Effector memory CD4-positive, alpha-beta T cell (primary cell): ENCODE results near the gene ARHGAP19.
"Not testable (repeated sequence)": the region's sequence is repeated elsewhere in the genome, so short reads cannot be mapped to it uniquely, and the experiment has no call there.

Experiments
- DNase-seq, 3 donors: peaks; one replicate each; pipeline ENCODE4 v3.0.0-alpha.2; 2020
- H3K27ac ChIP-seq: 2 replicates; pipeline ENCODE4 v1.7.0; 2013; ENCODE audit warnings: mild to moderate bottlenecking, low read length, moderate library complexity; ENCODE audit not compliant: insufficient read depth, poor library complexity, severe bottlenecking
- H3K27me3 ChIP-seq: replicated peaks from 2 replicates; pipeline ENCODE4 v1.7.0; 2013; ENCODE audit warnings: mild to moderate bottlenecking, low read length; ENCODE audit not compliant: insufficient read depth, control insufficient read depth, poor library complexity, severe bottlenecking
- H3K36me3 ChIP-seq: 2 replicates; pipeline ENCODE4 v1.7.0; 2013; ENCODE audit warnings: mild to moderate bottlenecking, low read length, moderate library complexity; ENCODE audit not compliant: control insufficient read depth, insufficient read depth
- H3K4me1 ChIP-seq: 2 replicates; pipeline ENCODE4 v1.7.0; 2013; ENCODE audit warnings: low read length, mild to moderate bottlenecking; ENCODE audit not compliant: control insufficient read depth, insufficient read depth, poor library complexity, severe bottlenecking
- H3K4me3 ChIP-seq: 2 replicates; pipeline ENCODE4 v1.7.0; 2013; ENCODE audit warnings: low read length, low read depth, mild to moderate bottlenecking; ENCODE audit not compliant: insufficient read depth, poor library complexity, severe bottlenecking
- H3K9me3 ChIP-seq: 2 replicates; pipeline ENCODE4 v1.7.0; 2013; ENCODE audit warnings: mild to moderate bottlenecking, low read length, moderate library complexity; ENCODE audit not compliant: control insufficient read depth

The ARHGAP19 gene

GRCh38 chr10:97290076-97290475 is 2.4 kb downstream of the ARHGAP19 start:
- DNase-seq, H3K27ac ChIP-seq, H3K4me1 ChIP-seq, H3K4me3 ChIP-seq, H3K27me3 ChIP-seq, H3K36me3 ChIP-seq, H3K9me3 ChIP-seq: not testable (repeated sequence)

GRCh38 chr10:97280783-97281182 is 11.7 kb downstream of the ARHGAP19 start:
- Histone ChIP-seq H3K4me1 (peaks cover 3% of the 10 kb centered on the region), H3K4me3 (no peak overlapping the region), H3K27me3 (no peaks in the 10 kb centered on the region), H3K36me3 (no peaks in the 10 kb centered on the region), H3K9me3 (no peaks in the 10 kb centered on the region), H3K27ac (no peak overlapping the region)
- DNase-seq, result no peak

GRCh38 chr10:97279121-97279815 is 13.2 kb downstream of the ARHGAP19 start:
- Histone ChIP-seq H3K36me3 (no peaks in the 10 kb centered on the region), H3K9me3 (no peaks in the 10 kb centered on the region), H3K27ac (no peak overlapping the region), H3K4me1 (peaks cover 3% of the 10 kb centered on the region), H3K4me3 (no peak overlapping the region), H3K27me3 (no peaks in the 10 kb centered on the region)
- no peak for DNase-seq

- Histone ChIP-seq H3K27me3 (no peaks in the 10 kb centered on the region), H3K4me1 (peaks cover 3% of the 10 kb centered on the region), H3K4me3 (no peak overlapping the region), H3K36me3 (no peaks in the 10 kb centered on the region), H3K9me3 (no peaks in the 10 kb centered on the region), H3K27ac (no peak overlapping the region)
- DNase-seq, result no peak
Measured at GRCh38 chr10:97278491-97278989, 13.9 kb downstream of the ARHGAP19 start.

- no peaks in the 10 kb centered on the region for H3K9me3 ChIP-seq
- no peak overlapping the region for H3K27ac ChIP-seq
- H3K4me3 ChIP-seq, result no peak overlapping the region
- no peaks in the 10 kb centered on the region for H3K36me3 ChIP-seq
- H3K27me3 ChIP-seq, result no peaks in the 10 kb centered on the region
- DNase-seq, result no peak
- peaks cover 3% of the 10 kb centered on the region for H3K4me1 ChIP-seq
Measured at GRCh38 chr10:97277551-97277950, 14.9 kb downstream of the ARHGAP19 start.

- Histone ChIP-seq H3K4me1 (peaks cover 3% of the 10 kb centered on the region), H3K36me3 (no peaks in the 10 kb centered on the region), H3K9me3 (no peaks in the 10 kb centered on the region), H3K4me3 (no peak overlapping the region), H3K27me3 (no peaks in the 10 kb centered on the region), H3K27ac (no peak overlapping the region)
- DNase-seq, result no peak
Measured at GRCh38 chr10:97274828-97275227, 17.6 kb downstream of the ARHGAP19 start.

- no peaks in the 10 kb centered on the region for H3K36me3 ChIP-seq
- no peaks in the 10 kb centered on the region for H3K9me3 ChIP-seq
- peaks cover 2% of the 10 kb centered on the region for H3K4me1 ChIP-seq
- H3K27me3 ChIP-seq, result no peaks in the 10 kb centered on the region
- DNase-seq, result no peak
- no peak overlapping the region for H3K4me3 ChIP-seq
- no peak overlapping the region for H3K27ac ChIP-seq
Measured at GRCh38 chr10:97273700-97274099, 18.7 kb downstream of the ARHGAP19 start.

- H3K27ac ChIP-seq, result no peak overlapping the region
Measured at GRCh38 chr10:97270523-97271154, 21.8 kb downstream of the ARHGAP19 start.

GRCh38 chr10:97267671-97268070 is 24.8 kb downstream of the ARHGAP19 start:
- no peak for DNase-seq
- no peaks in the 10 kb centered on the region for H3K27me3 ChIP-seq
- H3K36me3 ChIP-seq, result peaks cover 17% of the 10 kb centered on the region
- no peaks in the 10 kb centered on the region for H3K9me3 ChIP-seq
- H3K4me1 ChIP-seq, result no peaks in the 10 kb centered on the region
- no peak overlapping the region for H3K4me3 ChIP-seq
- no peak overlapping the region for H3K27ac ChIP-seq

More at GRCh38 chr10:97270523-97271154, 21.8 kb downstream of the ARHGAP19 start:
- H3K27me3 ChIP-seq, result no peaks in the 10 kb centered on the region
- no peaks in the 10 kb centered on the region for H3K9me3 ChIP-seq
- H3K4me3 ChIP-seq, result no peak overlapping the region
- DNase-seq, result no peak
- H3K4me1 ChIP-seq, result no peaks in the 10 kb centered on the region
- H3K36me3 ChIP-seq, result no peaks in the 10 kb centered on the region

GRCh38 chr10:97265095-97265494 is 27.3 kb downstream of the ARHGAP19 start:
- not testable (repeated sequence) for H3K27me3 ChIP-seq, H3K27ac ChIP-seq, H3K4me3 ChIP-seq, DNase-seq, H3K9me3 ChIP-seq, H3K4me1 ChIP-seq
- peaks cover 17% of the 10 kb centered on the region for H3K36me3 ChIP-seq
